Suppressor macrophage (primary cell): ENCODE data around the gene TPRG1L.
"Not testable (repeated sequence)": the region's sequence is repeated elsewhere in the genome, so short reads cannot be mapped to it uniquely, and the experiment has no call there.

Experiments used
- DNase-seq, 4 experiments: peaks; one replicate each; pipeline ENCODE4 v3.0.0-alpha.2; 2020 to 2022

TPRG1L gene

GRCh38 chr1:3609769-3610526 lies 14.9 kb upstream of the TPRG1L start:
- no peak for DNase-seq

- peak in 1 of 4 experiments; percentile 32 for DNase-seq
Observed at GRCh38 chr1:3610527-3611169, 14.2 kb upstream of the TPRG1L start.

- peak in 3 of 4 experiments; percentile 14 to 49 (median 28) for DNase-seq
Observed at GRCh38 chr1:3611170-3612019, 13.4 kb upstream of the TPRG1L start, which contains the start of gene MEGF6. MEGF6 (minus strand) TSS chr1:3611508; CDS start chr1:3611268, 240 bp downstream.

GRCh38 chr1:3612123-3612522 lies 12.7 kb upstream of the TPRG1L start:
- no peak for DNase-seq

- peak; percentile 30 to 60 (median 40) for DNase-seq
Observed at GRCh38 chr1:3614755-3615742, 9.8 kb upstream of the TPRG1L start.

GRCh38 chr1:3616861-3617260 lies 8.0 kb upstream of the TPRG1L start:
- no peak for DNase-seq

GRCh38 chr1:3617806-3618345 lies 6.9 kb upstream of the TPRG1L start:
- DNase-seq: no peak

GRCh38 chr1:3618531-3618880 lies 6.3 kb upstream of the TPRG1L start:
- no peak for DNase-seq

GRCh38 chr1:3618881-3619671 lies 5.7 kb upstream of the TPRG1L start:
- DNase-seq: peak; percentile 82 to 89 (median 86)

GRCh38 chr1:3620708-3621107 lies 4.1 kb upstream of the TPRG1L start:
- no peak for DNase-seq

- peak in 3 of 4 experiments; percentile 33 to 49 (median 44) for DNase-seq
Observed at GRCh38 chr1:3621151-3621671, 3.6 kb upstream of the TPRG1L start.

GRCh38 chr1:3622102-3622501 lies 2.7 kb upstream of the TPRG1L start:
- DNase-seq: not testable (repeated sequence)

- DNase-seq: no peak
Observed at GRCh38 chr1:3623441-3624199, 1.2 kb upstream of the TPRG1L start.

GRCh38 chr1:3625151-3625907 lies 514 bp downstream of the TPRG1L start:
- DNase-seq: peak in 3 of 4 experiments; percentile 13 to 41 (median 25)

GRCh38 chr1:3626025-3626424 lies 1.2 kb downstream of the TPRG1L start:
- DNase-seq: peak in 3 of 4 experiments; percentile 43 to 61 (median 56)

GRCh38 chr1:3627515-3628253 lies 2.9 kb downstream of the TPRG1L start:
- DNase-seq: no peak

- no peak for DNase-seq
Observed at GRCh38 chr1:3628445-3628844, 3.6 kb downstream of the TPRG1L start.

- no peak for DNase-seq
Observed at GRCh38 chr1:3629561-3630160, 4.8 kb downstream of the TPRG1L start.
